Gastroesophageal sphincter (tissue), 4 donors: ENCODE data around the gene MRGPRX2. TPM values are rescaled to one million over a fixed set of nuclear protein-coding genes. Genes with fewer than 3 reads are reported as not detected.

Experiments
- ATAC-seq: fragments of 150-250 bp; one replicate; pipeline ENCODE4 v1.9.1; 2016; ENCODE audit warnings: mild to moderate bottlenecking, moderate library complexity
- H3K27ac ChIP-seq, 4 donors: fragments of 200-600 bp; sonication (generic) in 3 of 4; 1 replicate in 3 of 4; 2 replicates in 1 of 4; pipeline ENCODE4 v1.5.1; 2016 to 2019
- H3K27me3 ChIP-seq: fragments of 200-600 bp; sonication (generic); one replicate; pipeline ENCODE4 v1.5.1; 2019
- H3K36me3 ChIP-seq, 2 donors: fragments of 200-600 bp; sonication (generic); one replicate each; pipeline ENCODE4 v1.5.1; 2019; ENCODE audit warnings: control low read depth in 1 of 2
- H3K4me1 ChIP-seq, 3 donors: fragments of 200-600 bp; sonication (generic); 1 replicate in 2 of 3; 2 replicates in 1 of 3; pipeline ENCODE4 v1.5.1; 2016 to 2019; ENCODE audit warnings: control low read depth in 2 of 3
- H3K4me3 ChIP-seq, 2 donors: fragments of 200-600 bp; sonication (generic); one replicate each; pipeline ENCODE4 v1.5.1; 2019; ENCODE audit warnings: mild to moderate bottlenecking in 1 of 2, moderate library complexity in 1 of 2
- H3K9me3 ChIP-seq, 3 donors: fragments of 200-600 bp; sonication (generic); one replicate each; pipeline ENCODE4 v1.5.1; 2017 to 2019; ENCODE audit warnings: control low read depth in 2 of 3
- EP300 ChIP-seq: sonication (generic); formaldehyde crosslinking; IDR thresholded peaks from one replicate; pipeline ENCODE4 v1.6.1; 2017; ENCODE audit warnings: antibody characterized with exemption, mild to moderate bottlenecking
- POLR2A ChIP-seq, 2 donors: fragments of 450-650 bp; IDR thresholded peaks; one replicate each; pipeline ENCODE4 v1.6.1; 2017; ENCODE audit warnings: antibody characterized with exemption in 2 of 2, mild to moderate bottlenecking in 2 of 2, moderate library complexity in 1 of 2
- POLR2AphosphoS5 ChIP-seq: sonication (generic); formaldehyde crosslinking; IDR thresholded peaks from one replicate; pipeline ENCODE4 v1.6.1; 2017; ENCODE audit warnings: antibody characterized with exemption
- WGBS, 2 donors: methylation state at CpG; one replicate each; pipeline ENCODE4 v1.1.5; 2018; ENCODE audit warnings: low coverage in 1 of 2; 5-methylcytosine and 5-hydroxymethylcytosine counted together
- total RNA-seq, 4 donors: library from RNA; depleted of rRNA; stranded (reverse); fragments of >200 nt; gene quantifications; one replicate each; pipeline ENCODE4 v1.1.0, GENCODE V29; 2016
- TF ChIP-seq, protein P1 (sequence below), 4 experiments: fragments of 200-600 bp in 2 of 4; fragments of 450-650 bp in 2 of 4; sonication (generic) in 1 of 4; IDR thresholded peaks; one replicate each; pipeline ENCODE4 v1.5.1; 2017 to 2019; ENCODE audit warnings: antibody characterized with exemption in 4 of 4, mild to moderate bottlenecking in 2 of 4, moderate library complexity in 2 of 4

The MRGPRX2 gene
- total RNA-seq, 4 donors from 2014 or later: 0.67 TPM; not detected in 3

DNA sequence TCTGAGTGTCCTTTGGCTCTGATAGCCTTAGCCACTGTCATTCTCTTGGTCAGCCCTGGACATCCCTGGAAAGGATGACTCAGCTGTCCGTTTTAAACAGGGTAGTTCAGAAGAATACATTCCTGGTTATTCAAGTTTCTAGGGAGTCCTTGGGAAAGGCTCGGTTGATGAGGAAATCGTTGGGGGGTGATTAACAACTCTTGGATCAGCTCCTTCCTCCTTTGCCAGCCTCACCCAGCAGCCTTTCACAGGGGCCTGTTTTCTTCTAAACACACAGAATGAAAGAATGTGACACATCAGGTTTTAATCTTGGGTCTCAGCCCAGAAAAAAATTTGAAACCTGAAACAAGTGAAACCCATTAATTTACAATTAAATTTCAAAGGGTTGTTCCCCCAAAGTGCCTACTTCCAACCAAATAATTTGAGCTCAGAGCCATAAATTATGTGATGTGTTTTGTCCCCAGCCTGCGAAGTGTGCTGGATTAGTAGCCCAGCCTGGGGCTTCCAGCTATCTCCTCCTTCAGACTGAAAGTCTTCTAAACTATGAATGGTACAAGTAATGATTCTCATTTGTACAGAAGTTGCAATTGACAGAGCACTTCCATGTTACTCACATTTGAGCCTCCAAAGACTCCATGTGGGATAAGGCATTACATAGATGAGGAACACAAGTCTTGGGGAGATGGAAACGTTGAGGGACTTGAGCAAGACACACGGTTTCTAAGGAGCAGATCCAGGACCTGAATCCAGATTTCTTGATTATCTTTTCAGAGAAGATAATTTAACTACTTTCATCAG lies 19.3 kb upstream of the MRGPRX2 start:
- Histone ChIP-seq H3K27me3 (no peaks in the 10 kb centered on the region), H3K36me3 (no peaks in the 10 kb centered on the region), H3K4me1 (no peaks in the 10 kb centered on the region), H3K27ac (no peak overlapping the region), H3K9me3 (no peaks in the 10 kb centered on the region), H3K4me3 (no peak overlapping the region)
- whole genome bisulfite sequencing, 2 donors: 36 to 60% methylated on average over 2 to 6 of the region's 6 CpGs
- peak; percentile 50 for ATAC-seq
- TF ChIP-seq, protein P1, sequence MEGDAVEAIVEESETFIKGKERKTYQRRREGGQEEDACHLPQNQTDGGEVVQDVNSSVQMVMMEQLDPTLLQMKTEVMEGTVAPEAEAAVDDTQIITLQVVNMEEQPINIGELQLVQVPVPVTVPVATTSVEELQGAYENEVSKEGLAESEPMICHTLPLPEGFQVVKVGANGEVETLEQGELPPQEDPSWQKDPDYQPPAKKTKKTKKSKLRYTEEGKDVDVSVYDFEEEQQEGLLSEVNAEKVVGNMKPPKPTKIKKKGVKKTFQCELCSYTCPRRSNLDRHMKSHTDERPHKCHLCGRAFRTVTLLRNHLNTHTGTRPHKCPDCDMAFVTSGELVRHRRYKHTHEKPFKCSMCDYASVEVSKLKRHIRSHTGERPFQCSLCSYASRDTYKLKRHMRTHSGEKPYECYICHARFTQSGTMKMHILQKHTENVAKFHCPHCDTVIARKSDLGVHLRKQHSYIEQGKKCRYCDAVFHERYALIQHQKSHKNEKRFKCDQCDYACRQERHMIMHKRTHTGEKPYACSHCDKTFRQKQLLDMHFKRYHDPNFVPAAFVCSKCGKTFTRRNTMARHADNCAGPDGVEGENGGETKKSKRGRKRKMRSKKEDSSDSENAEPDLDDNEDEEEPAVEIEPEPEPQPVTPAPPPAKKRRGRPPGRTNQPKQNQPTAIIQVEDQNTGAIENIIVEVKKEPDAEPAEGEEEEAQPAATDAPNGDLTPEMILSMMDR (IDR thresholded peaks at IDR 0.05): no peak
- TF ChIP-seq POLR2AphosphoS5 (no peak), EP300 (no peak), POLR2A (IDR thresholded peaks at IDR 0.05) (no peak)

DNA sequence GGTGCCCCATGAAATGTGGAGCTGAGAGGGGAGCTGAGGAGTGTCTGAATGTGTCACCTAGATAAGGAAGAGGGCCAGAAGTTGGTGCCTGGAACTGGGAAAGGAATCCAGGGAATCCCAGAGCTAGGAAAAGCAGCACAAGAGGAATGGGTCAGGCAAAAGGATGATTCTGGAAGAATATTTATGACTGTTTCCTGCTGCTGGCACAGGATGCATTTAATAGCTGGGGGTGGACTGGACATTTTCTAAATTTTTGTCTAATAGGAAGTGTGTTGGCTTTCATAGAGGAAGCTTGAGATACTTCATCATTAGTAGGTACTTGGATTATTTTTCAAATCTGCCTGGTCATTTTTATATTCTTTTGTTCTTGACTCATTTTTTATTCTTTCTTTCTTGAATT lies 17.4 kb upstream of the MRGPRX2 start:
- no peak for ATAC-seq
- Histone ChIP-seq H3K4me3 (no peak overlapping the region), H3K36me3 (no peaks in the 10 kb centered on the region), H3K27me3 (peaks cover 7% of the 10 kb centered on the region), H3K27ac (no peak overlapping the region), H3K9me3 (no peaks in the 10 kb centered on the region), H3K4me1 (no peaks in the 10 kb centered on the region)
- no peak for TF ChIP-seq EP300
- TF ChIP-seq POLR2A (IDR thresholded peaks at IDR 0.05): no peak
- TF ChIP-seq, protein P1 (IDR thresholded peaks at IDR 0.05): no peak
- TF ChIP-seq POLR2AphosphoS5: no peak

DNA sequence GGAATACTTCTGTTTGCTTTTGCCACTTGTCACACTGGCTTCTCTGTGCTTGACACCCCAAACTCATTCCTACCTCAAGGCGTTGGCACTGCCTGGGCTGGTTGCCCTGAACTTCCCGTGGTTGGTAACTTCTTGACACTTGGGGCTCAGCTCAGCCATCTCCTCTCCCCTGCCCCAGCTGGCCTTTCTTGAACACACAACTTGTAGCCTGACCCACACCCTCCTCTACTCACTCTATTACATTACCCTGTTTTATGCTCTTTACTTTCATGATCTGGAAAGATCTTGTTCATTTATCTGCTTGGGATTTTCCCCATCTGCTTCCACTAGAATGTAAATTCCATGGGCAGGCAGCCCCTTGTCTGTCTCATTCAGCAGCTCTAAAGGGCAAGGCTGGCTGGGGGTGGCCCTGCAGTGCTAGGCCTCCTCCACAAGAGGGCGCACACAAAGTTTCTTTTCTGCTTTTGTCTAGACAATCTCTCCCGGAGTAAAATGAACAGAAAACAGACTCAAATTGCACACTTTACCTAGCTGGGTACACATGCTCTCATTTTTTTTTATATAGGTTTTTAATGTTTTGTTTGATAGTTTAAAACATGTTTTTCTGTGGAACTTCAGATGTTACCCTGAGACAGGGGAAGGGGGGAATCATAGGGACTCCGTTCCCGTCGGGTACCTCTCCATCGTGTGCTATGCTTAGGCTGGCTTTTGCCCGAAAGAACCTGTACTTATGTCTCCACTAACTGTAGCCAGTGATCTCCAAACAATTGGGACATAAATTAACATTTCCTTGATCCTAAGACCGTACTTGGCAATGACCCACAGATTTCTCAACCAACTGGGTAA lies 16.4 kb upstream of the MRGPRX2 start:
- Histone ChIP-seq H3K4me3 (no peak overlapping the region), H3K27ac (no peak overlapping the region), H3K9me3 (no peaks in the 10 kb centered on the region), H3K4me1 (no peaks in the 10 kb centered on the region), H3K27me3 (peaks cover 7% of the 10 kb centered on the region), H3K36me3 (no peaks in the 10 kb centered on the region)
- TF ChIP-seq POLR2A (IDR thresholded peaks at IDR 0.05): no peak
- no peak for TF ChIP-seq EP300
- TF ChIP-seq, protein P1 (IDR thresholded peaks at IDR 0.05): peak; percentile 66 to 91 (median 76)
- no peak for TF ChIP-seq POLR2AphosphoS5
- WGBS, 2 donors: 49 to 61% methylated on average over 8 to 9 of the region's 10 CpGs
- peak; percentile 51 for ATAC-seq

DNA sequence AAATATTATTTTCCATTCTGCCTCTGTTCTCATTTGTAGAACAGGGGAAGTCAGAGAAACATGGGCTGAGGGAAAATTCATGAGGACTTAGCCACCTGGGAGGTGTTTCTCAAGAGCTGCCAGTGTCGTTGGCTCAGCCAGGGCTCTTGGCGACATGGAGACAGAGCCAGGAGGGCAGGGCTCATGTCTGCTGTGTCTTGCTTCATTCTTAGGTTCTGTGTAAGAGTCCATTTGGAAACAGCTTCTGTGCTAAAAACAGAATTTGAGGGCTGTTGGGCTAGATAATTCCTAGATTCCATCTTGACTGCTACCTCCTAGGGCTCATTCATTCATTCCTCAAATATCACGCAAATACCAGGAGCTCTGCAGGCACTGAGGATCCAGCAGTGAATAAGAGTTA lies 15.1 kb upstream of the MRGPRX2 start:
- TF ChIP-seq POLR2A (IDR thresholded peaks at IDR 0.05) (no peak), EP300 (no peak), POLR2AphosphoS5 (no peak)
- TF ChIP-seq, protein P1 (IDR thresholded peaks at IDR 0.05): no peak
- WGBS, 2 donors: 81 to 93% methylated on average over 2 to 3 of the region's 3 CpGs

More for the DNA sequence above, 15.1 kb upstream of the MRGPRX2 start:
- no peaks in the 10 kb centered on the region for H3K36me3 ChIP-seq
- no peaks in the 10 kb centered on the region for H3K9me3 ChIP-seq
- no peaks in the 10 kb centered on the region for H3K4me1 ChIP-seq
- no peak overlapping the region for H3K27ac ChIP-seq
- no peak overlapping the region for H3K4me3 ChIP-seq
- ATAC-seq: no peak
- peaks cover 8% of the 10 kb centered on the region for H3K27me3 ChIP-seq
